Measurements from ENCODE around the gene PTAR1.

DNA sequence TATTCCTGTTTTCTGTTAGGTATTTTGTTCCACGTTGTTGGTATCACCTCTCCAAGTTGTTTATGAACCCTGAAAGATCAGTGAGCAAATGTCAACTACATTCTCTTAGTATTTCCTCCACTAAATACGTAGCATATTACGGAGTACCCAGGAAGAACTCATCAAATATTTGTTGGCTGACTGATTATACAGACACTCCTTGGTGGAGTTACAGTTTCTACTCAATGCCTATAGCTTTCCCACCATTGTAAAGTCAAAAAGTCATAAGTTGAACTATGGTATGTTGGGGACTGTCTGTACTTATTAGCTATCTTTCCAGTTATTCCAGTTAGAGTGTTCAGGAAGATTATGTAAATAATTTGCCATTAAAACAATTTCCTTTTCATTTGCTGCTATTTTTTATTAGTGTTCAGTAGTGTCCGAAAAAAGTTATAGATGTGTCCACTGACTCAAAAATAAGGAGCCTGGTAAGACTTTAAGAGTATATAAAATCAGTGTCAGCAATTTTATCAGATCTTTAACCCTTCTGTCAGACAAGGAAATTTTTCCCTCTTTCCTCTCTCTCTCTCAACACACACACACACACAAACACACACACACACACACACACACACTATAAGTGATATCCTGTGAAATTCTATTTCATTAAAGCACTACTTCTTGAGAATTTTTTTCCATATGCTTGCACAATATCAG is 80.8 kb downstream of the PTAR1 start:
- TF ChIP-seq POLR2AphosphoS5 (IDR thresholded peaks at IDR 0.05), result no peak
- no peak for TF ChIP-seq CTCF (IDR thresholded peaks at IDR 0.05 in 8 of 11, conservative IDR thresholded peaks at IDR 0.05 in 3 of 11)
- TF ChIP-seq POLR2A (IDR thresholded peaks at IDR 0.05), result no peak
